GM18873 (cell line): Measurements from ENCODE around the gene RHEX.

Experiments
- ATAC-seq: cut with Tn5 transposase; IDR thresholded peaks from one replicate; pipeline ENCODE4 v1.9.1; 2021; ENCODE audit warnings: mild to moderate bottlenecking, moderate library complexity, moderate number of reproducible peaks; ENCODE audit not compliant: unreplicated experiment, low FRiP score

Gene RHEX

DNA sequence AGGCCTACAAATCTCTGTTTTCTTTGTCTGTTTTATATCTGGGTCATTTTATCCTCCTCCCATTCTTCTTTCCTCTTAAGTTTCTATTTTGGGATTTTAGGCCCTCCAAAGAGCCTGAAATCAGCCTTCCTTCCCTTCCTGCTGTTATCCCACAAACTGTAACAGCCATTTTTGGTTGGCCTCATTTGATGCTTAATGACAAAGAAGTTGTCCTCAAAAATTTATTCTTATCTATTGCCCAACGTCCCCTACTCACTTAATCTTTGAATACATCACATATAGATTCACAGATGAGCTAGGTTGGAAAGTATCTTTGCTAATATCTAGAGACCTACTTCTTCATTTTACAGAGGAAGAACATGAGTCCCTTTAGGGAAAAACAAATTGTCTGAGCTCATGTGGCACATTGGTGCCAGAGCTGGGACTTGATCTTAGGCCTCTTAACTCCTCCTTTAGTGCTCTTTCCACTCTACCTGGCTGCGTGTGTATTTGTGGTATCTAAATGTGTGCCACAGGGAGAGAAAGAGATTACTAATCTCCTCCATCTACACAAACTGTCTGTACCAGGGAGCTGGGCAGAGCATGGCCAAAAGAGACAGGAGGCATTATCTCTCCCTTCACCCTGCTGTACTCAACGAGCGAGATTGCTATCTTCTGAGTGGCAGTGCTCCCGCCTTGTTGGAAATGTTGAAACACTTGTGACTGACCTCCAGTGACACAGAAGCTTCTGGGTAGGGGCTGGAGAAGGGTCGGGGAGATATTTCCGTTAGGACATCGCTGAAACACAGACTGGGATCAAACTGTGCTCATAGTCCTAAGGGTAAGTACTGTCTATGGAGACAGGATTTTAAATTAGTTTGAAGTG is 30.1 kb downstream of the RHEX start:
- ATAC-seq: no peak

DNA sequence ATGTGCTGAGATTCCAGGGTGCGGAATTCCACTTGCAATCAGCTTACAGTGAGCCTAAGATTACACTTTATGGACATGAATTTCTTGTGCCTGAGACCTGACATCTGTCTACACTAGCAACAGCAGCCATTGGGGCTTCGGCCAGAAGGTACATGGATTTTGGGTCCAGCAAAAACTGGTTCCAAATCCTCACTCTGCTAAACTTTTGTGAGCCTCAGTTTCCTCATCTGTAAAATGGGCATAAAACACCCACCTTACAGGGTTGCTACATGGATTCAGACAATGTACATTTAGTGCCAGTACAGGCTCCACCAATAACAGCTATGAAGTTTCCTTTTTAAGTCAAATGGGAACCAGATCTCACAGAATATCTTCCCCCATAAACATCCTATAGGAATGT is 30.8 kb downstream of the RHEX start:
- ATAC-seq: no peak

DNA sequence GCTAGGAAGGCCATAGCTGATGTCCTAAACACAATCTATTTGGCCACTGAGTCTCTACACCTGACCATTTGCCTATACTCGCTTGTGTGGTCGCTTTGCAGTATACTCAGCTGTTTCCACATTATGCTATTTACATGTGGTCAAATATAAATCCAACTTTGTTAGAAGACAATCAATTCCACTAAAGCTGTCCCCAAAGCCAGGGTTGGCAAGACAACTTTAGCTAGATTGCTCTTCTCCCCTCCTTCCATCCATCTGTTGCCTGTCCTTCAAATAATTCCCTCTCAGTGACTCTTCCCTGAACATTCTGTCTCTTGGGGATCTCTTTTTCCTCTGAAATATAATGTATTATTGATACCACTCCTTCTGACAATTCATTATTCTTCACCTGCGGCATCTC is 34.1 kb downstream of the RHEX start:
- no peak for ATAC-seq

DNA sequence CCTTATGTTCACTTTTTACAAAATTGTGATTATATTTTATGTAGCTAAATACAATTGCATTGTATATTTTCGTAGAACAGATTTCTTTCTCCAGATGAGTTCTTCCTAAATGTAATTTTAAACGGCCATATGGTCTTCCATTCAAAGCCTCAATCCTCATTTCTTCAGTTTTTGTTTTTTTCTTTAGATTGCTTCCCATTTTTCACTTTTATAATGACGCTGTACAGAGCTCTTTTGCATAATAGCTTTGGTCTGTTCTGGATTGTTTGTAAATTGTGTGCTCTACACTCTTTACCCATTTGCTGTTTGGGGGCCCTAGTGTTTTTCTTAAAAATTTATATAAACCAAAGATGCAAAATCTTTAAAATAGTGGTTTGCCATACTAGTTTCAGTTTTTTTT is 36.4 kb downstream of the RHEX start:
- ATAC-seq: no peak

DNA sequence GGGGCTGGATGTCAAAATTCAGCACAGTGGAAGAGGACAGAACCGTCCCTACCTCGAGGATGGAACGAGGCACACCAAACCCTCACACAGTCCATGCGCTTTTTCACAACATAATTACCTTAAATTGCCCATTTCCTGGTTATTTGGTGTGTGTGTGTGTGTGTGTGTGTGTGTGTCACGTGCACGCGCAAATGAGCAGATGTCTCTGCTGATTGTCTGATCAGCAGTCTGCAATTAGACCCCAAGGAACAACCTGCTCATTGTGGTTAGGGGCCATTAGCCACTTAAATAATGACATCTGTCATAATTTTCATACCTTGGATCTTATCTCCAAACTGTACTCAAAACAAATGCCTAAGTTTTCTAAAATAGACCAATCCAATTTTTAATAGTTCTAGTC is 41.1 kb downstream of the RHEX start:
- no peak for ATAC-seq

DNA sequence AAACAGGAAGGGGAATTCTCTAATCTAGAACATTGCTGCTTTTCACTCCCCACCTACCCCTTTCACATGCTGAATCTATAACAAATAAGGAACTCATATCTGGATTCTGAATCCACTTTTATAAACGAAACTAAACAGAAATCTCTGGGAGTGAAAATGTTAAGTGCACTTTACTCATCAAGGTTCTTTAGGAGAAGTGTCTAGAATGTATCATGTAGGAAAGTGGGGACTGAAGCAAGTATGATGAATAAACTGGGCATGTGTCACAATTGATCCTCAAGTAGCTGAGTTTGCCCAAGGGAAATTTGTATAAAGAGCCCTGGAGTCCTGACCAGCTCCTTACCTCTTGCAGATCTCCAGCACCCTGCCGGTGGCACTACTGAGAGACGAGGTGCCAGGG is 44.4 kb downstream of the RHEX start:
- ATAC-seq: no peak

DNA sequence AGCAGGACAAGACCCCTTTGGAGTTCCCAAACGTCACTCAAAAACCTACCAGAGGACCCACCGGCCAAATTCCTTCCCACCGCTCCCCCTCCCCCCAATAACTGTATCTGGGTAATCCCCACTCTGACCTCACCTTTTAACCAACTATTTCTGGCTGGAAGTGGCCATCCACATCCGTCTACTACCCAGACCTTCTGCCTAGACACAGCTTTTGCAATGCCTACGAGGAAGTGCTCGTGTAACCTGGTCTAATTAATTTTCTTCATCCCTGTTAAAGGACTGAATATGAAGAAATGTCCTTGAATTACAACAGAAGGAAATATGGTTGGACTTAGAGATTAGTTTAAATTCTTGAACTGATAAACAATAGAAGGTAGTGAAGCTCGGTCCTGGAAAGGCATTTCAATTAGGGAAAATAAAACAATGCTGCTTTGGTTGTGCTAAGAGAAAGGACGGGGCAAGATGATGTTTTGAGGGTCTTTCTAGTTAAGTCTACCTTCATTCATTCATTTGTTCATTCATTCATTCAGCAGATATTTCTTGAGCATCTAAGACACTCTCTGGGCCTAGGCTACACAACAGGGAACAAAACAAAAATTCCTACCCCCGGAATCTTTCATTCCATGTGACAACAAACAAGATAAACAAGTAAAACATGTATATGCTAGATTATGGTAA is 45.4 kb downstream of the RHEX start:
- ATAC-seq: no peak

DNA sequence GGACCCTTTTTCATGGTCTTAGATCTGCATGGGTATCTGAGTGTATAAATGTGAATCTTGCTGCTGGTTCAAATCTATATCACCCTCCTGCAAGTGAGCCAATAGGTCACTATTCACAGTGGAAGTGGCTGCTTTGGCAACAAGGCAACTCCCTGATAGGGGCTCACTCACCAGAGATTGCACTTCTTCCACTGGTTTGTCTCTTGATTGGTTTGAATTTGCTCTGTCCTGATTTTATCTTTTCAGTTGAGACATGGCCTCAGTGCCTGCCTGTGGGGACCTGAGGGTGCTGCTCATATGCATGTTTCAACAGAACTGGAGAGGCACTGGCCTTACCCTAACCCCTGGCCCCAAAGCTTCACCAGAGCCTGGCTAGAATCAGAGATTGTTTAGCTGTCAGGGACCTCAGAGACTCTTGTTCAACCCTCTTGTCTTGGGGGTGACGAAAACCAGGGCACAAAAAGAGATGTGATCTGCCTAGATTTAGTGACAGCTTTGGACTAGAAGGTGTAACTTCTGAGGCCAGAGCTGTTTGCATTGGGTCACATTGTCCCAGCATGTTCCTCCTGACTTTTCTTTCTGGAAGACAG is 47.3 kb downstream of the RHEX start:
- ATAC-seq: no peak

DNA sequence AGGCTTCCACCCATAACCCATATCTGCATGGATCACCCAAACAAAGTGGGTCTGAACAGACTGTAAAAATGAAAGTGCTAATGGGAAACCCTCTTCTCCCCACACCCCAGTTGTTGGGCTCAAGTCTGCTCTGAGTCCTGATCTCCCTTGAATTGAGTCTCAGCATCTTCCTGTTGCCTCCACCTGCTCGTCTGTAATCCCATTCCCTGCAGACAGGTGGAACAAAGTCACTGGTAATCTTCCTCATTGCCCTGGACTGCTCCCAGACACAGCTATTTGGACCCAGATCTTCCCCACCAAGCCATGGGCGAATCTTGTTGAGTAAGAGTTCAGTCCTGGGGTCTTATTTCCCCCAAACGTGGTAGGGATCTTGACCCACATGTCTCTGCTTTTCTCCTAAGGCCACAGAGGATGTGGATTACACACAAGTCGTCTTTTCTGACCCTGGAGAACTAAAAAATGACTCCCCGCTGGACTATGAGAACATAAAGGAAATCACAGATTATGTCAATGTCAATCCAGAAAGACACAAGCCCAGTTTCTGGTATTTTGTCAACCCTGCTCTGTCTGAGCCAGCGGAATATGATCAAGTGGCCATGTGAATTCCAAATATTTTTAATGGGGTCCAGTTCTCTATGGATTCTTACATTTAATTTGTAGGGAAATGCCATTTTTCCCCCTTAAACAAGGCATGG is 48.5 kb downstream of the RHEX start:
- ATAC-seq: no peak

DNA sequence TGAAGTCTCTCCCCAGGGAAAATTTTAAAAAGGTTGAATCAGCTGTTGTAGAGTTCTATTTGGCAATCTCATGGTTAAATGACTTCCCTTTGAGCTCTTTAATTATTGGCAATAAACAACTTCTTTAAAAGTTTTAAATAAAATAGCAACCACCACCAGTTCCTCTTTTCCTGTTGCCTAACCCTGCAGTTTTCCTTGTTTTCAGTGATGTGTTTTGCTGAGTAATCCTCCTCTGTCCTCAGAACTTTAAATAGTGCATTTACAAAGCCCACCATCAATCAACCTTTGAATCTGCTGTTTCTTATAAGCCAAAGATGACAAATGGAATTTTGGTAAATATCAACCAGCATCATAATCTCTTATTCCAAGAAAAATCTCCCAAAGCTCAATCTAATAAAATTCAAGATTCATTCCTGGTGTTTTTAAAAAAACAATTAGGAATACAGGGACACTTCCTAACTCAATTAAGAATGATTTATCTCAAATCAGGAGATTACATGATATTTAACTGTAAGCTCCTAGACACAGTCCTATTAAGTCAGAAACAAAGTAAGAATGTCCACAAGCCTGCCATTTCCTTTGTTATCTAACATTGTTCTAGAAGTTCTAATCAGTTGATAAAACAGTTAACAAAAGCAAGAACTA is 49.4 kb downstream of the RHEX start:
- ATAC-seq: no peak

DNA sequence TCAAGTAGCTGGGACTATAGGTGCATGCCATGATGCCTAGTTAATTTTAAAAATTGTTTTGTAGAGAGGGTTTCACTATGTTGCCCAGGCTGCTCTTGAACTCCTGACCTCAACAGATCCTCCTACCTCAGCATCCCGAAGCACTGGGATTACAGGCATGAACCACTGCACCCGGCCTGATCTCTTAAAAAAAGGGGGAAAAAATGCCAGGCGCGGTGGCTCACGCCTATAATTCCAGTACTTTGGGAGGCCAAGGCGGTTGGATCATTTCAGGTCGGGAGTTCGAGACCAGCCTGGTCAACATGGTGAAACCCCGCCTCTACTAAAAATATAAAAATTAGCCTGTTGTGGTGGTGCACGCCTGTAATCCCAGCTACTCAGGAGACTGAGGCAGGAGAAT is 51.0 kb downstream of the RHEX start:
- ATAC-seq: no peak

DNA sequence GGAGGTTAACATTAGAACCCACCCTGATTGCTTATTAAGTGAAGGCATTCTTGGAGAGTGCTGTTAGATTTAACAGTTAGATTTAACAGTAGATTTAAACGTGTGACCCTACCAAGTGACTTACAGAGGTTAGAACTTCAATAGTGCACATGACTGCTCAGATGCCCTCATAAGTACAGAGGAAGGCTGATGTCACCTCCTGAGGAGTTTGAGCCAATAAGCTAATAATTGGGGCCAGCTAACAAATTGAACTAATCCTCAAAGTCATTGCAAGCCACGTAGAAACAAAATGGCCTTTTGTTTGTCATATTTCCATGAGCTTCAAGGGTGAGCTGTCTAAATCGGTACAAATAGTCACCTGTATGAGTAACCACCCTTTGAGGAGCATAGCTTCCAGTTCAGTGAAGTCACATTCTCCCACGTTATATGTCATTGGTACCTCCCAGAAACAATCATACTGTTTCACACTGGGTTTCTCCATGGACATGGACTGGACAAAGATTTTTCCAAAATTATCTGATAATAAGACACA is 52.6 kb downstream of the RHEX start:
- ATAC-seq: no peak

DNA sequence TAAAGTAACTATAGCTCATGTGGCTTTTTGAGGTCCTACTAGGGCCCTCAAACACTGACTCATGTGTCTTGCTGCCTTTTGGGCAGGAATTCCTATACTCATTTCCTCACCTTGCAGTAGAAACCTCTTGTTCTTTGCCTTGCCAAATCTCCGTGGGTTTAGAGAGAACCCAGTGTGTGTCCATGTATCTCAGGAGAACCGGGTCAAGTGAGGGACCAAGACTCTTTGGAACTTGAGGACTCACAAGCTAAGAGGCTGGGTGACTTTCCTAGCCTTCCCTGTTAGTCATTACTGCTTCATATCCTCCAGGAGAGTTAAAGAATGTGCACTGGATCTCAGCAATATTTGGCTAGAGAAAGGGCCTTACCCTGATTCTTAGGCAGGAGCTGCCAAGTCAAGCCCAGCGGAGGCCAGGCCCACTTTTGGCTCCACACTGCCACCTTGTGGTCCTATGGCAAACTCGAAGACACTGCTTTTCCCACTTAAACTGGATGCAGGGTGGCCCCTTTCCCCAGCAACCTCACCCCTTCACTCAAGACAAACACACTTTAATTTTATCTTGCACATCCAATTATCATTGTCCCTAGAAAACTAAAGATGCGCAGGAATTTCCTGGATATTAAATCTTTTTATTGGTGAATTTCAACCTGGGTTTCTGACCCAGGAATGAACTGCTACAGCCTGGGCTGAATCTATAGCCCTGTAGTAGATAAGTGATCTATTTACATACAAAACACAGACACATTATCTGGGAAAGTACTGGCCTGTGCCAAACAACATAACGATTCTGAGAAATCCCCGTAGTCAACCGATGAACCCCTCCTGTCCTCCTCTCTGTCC is 53.6 kb downstream of the RHEX start:
- ATAC-seq: no peak

DNA sequence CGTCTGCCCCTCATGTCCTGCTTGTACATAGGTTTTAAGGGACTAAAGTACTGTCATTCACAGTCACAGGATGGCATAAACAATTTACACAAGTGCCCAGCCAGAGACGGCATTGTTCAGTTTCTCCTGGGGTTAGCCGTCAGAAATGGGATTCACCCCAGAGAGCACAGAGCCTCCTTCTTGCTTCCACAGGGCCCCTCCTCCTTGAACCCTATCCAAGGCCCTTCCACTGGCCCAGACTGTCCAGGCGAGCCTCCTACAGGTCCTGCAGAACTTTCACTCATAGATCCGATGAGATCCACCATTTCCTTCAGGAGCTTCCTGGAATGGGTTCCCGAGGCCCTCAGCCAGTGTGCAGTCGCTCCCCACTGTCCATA is 54.2 kb downstream of the RHEX start:
- ATAC-seq: no peak

DNA sequence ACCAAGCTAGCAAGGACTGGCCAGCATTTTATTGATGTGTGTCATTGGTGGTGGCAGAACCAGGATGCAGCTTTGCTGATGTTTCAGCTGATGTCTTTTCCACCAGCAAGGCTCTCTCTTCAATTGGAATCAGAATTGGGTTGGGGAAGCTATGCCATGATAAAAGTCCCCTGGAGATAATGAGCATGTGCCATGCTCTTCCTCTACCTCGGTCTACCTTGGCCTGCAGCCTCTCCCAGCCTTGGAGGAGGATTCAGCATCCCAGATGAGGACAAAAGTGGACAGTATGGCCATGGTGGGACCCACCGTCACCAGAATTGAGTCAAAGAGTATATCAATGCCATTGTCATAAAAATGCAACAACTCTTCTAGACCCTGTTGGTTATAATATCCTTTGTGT is 55.7 kb downstream of the RHEX start:
- ATAC-seq: no peak

DNA sequence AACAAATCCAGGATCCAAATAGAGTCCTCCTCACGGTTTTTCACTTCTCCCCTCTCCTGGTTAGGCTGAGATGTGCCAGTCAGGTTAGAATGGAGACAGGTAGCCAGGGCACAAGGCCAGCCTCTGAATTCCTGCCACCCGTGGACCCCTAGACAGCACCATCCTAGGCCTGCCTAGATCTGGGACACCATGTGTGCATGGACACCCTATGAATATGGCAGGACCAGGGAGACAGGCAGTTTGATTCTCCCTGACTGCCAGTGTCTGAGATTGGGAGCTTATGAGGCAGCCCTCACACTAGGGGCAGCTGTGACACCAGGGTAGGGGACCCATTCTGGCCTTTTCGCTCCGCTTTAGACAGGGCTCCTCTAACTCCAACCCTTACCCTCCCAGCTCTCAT is 56.7 kb downstream of the RHEX start:
- no peak for ATAC-seq

DNA sequence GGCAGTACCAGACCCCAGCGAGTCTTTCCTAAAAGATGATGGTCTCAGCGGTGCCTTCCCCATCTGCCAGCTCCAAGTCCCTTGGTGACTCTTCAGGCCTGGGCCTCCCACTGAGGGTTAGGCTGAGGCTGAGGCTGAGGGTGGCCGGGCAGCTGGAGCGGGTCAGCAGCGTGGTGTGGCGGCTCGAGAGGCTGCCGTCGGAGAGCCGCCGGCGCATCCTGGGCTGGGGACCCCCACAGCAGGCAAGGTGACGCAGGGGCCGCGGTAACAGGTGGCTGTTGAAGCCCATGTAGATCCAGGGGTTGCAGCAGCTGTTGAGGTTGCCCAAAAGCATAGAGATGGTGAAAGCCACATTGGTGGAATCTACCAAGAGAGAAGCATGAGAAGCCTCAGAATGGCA is 57.2 kb downstream of the RHEX start:
- no peak for ATAC-seq

DNA sequence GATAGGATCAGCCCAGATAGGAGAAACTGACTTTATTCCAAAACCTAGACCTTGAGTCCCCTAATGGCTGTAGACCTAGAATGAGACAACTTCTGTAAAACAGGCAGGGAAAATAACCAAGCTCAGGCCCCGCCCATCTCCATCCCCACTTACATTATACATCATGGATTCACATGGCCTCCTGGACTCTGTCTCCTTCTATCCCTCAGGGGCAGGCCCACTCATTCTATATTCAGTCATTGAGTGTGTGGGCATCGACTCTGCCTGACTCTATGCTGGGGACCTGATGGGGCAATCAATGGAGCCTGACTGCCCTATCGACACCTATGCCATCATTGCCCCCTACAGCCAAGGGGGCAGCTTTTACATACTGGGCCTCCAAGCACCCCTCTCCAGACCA is 57.8 kb downstream of the RHEX start:
- ATAC-seq: no peak

DNA sequence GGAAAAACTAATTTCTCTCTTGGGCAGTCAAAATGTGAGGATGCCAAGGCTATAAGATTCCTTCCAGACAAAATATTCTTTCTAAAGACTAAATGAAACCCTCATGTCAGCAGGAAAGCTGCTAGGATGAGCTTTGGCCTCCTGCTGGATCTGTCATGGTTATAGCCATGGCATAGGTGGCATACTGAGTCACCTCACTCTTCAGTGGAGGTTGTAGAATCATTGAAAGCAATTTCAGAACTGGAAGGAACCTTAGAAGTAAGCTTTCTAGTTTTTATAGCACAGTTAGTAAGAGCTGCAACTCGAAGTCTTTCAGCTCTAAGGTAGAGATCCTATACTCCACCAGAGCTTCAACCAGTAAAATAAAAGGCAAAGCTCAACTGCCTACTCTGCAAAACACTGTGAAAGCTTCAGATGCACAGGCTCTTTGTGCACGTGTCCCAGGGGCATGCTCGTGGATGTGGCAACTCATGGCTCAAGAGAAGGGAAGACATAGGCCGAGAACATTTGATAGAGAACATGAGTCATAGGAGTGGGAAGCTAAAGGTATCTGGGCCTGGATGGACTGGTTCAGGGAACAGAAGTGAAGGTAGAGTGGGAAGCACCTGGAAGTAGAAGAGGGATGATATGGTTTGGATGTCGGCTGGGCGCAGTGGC is 58.4 kb downstream of the RHEX start:
- ATAC-seq: no peak
